ENCODE results near the gene POLR3K. TPM values are rescaled to one million over a fixed set of nuclear protein-coding genes. Genes with fewer than 3 reads are reported as not detected.

The POLR3K gene
- total RNA-seq, 1 experiment from 2014 or later = 30.2 TPM

- H3K9me2 ChIP-seq (replicated peaks; ENCODE audit: low read length) = no peaks in the 10 kb centered on the region
- no peak overlapping the region for H3K4me2 ChIP-seq (ENCODE audit: low read length)
- H3F3A ChIP-seq (ENCODE audit: low read length, unreplicated experiment) = no peaks in the 10 kb centered on the region
- ChIA-PET POLR2A (ENCODE audit: unreplicated experiment) (no interaction called here), CTCF (interaction anchor here (1.1 to 1.3 kb wide), 2 partner anchors 13 to 30 kb away, joined by 7 to 14 read pairs; partner anchors contain the start of genes POLR3K and SNRNP25)
- no peaks in the 10 kb centered on the region for H3K27me3 ChIP-seq (ENCODE audit: low read length)
- H3K79me2 ChIP-seq (ENCODE audit: low read length) = peaks cover 22% of the 10 kb centered on the region
- intact Hi-C loops (cut with micrococcal nuclease) = no loop called here
- no peak overlapping the region for H3K27ac ChIP-seq (ENCODE audit: low read length)
- BruUV-seq (replicated peaks) = no TSS peak
- DNase-seq (no peak), ATAC-seq (0 out of 2 replicates have a peak, but pooled peaks have one; percentile 30)
- peaks cover 20% of the 10 kb centered on the region for H3K4me1 ChIP-seq (ENCODE audit: insufficient read depth, low read length)
- no peaks in the 10 kb centered on the region for H3K36me3 ChIP-seq (ENCODE audit: low read depth, low read length)
- H3K4me3 ChIP-seq (ENCODE audit: low read length) = no peak overlapping the region
- no peak overlapping the region for H2AFZ ChIP-seq (ENCODE audit: low read length)
- H3K9me3 ChIP-seq (ENCODE audit: low read length) = no peaks in the 10 kb centered on the region
- no peak overlapping the region for H3K9ac ChIP-seq (ENCODE audit: low read length)
- H4K20me1 ChIP-seq (ENCODE audit: low read length) = no peaks in the 10 kb centered on the region
- no peak for TF ChIP-seq EZH2 (IDR thresholded peaks at IDR 0.05; ENCODE audit: low read length, unreplicated experiment)
Observed at GRCh38 chr16:66309-67182, 13.1 kb upstream of the POLR3K start.

GRCh38 chr16:65745-66144 is 12.3 kb upstream of the POLR3K start:
- Histone ChIP-seq H3K27me3 (ENCODE audit: low read length) (no peaks in the 10 kb centered on the region), H3K4me3 (ENCODE audit: low read length) (no peak overlapping the region), H2AFZ (ENCODE audit: low read length) (no peak overlapping the region), H3K9ac (ENCODE audit: low read length) (no peak overlapping the region), H3K27ac (ENCODE audit: low read length) (no peak overlapping the region), H3K79me2 (ENCODE audit: low read length) (peaks cover 16% of the 10 kb centered on the region), H3K9me3 (ENCODE audit: low read length) (no peaks in the 10 kb centered on the region), H3K4me2 (ENCODE audit: low read length) (no peak overlapping the region), H3F3A (ENCODE audit: low read length, unreplicated experiment) (no peaks in the 10 kb centered on the region), H3K9me2 (replicated peaks; ENCODE audit: low read length) (no peaks in the 10 kb centered on the region), H4K20me1 (ENCODE audit: low read length) (no peaks in the 10 kb centered on the region), H3K36me3 (ENCODE audit: low read depth, low read length) (no peaks in the 10 kb centered on the region), H3K4me1 (ENCODE audit: insufficient read depth, low read length) (peaks cover 15% of the 10 kb centered on the region)
- ATAC-seq = peak; percentile 80
- POLR2A ChIA-PET (ENCODE audit: unreplicated experiment) = no interaction called here
- CTCF ChIA-PET = interaction anchor here (0.6 to 1.3 kb wide), 3 partner anchors 12 to 119 kb away, joined by 3 to 14 read pairs (median 7); partner anchors contain the start of genes POLR3K and SNRNP25
- intact Hi-C loops (cut with micrococcal nuclease) = loop anchor here (1.0 kb wide), 1 partner anchor 31 kb away; no protein-coding TSS in a partner anchor
- no peak for TF ChIP-seq EZH2phosphoT487 (IDR thresholded peaks at IDR 0.05; ENCODE audit: borderline replicate concordance, low read length)
- TF ChIP-seq CTCF (conservative IDR thresholded peaks at IDR 0.05; ENCODE audit: low read depth, low read length) = peak; percentile 89
- peak; percentile 74 for DNase-seq
- no TSS peak for BruUV-seq (replicated peaks)

- H2AFZ ChIP-seq (ENCODE audit: low read length) = no peak overlapping the region
- no peaks in the 10 kb centered on the region for H3F3A ChIP-seq (ENCODE audit: low read length, unreplicated experiment)
- H3K27me3 ChIP-seq (ENCODE audit: low read length) = no peaks in the 10 kb centered on the region
- ATAC-seq (no peak), DNase-seq (no peak)
- BruUV-seq (replicated peaks) = no TSS peak
- H3K79me2 ChIP-seq (ENCODE audit: low read length) = peaks cover 8% of the 10 kb centered on the region; the same call in 1 of the 2 replicates
- peaks cover 6% of the 10 kb centered on the region; the same call in 1 of the 2 replicates for H3K4me1 ChIP-seq (ENCODE audit: insufficient read depth, low read length)
- H3K9me2 ChIP-seq (replicated peaks; ENCODE audit: low read length) = no peaks in the 10 kb centered on the region
- no peaks in the 10 kb centered on the region for H3K9me3 ChIP-seq (ENCODE audit: low read length)
- no peak overlapping the region for H3K4me2 ChIP-seq (ENCODE audit: low read length)
- no peaks in the 10 kb centered on the region for H3K36me3 ChIP-seq (ENCODE audit: low read depth, low read length)
- intact Hi-C loops (cut with micrococcal nuclease) = loop anchor here (1.0 kb wide), 1 partner anchor 31 kb away; no protein-coding TSS in a partner anchor
- CTCF ChIA-PET = no interaction called here
- TF ChIP-seq EZH2 (IDR thresholded peaks at IDR 0.05; ENCODE audit: low read length, unreplicated experiment) (no peak), CTCF (conservative IDR thresholded peaks at IDR 0.05; ENCODE audit: low read depth, low read length) (no peak), EZH2phosphoT487 (IDR thresholded peaks at IDR 0.05; ENCODE audit: borderline replicate concordance, low read length) (no peak)
- no peak overlapping the region for H3K27ac ChIP-seq (ENCODE audit: low read length)
- H4K20me1 ChIP-seq (ENCODE audit: low read length) = no peaks in the 10 kb centered on the region
- no peak overlapping the region for H3K9ac ChIP-seq (ENCODE audit: low read length)
- POLR2A ChIA-PET (ENCODE audit: unreplicated experiment) = no interaction called here
- no peak overlapping the region for H3K4me3 ChIP-seq (ENCODE audit: low read length)
Observed at GRCh38 chr16:64914-65255, 11.5 kb upstream of the POLR3K start.

Measured in PC-3 (cell line).